SK-N-SH (cell line): ENCODE data around the gene PTPN20.

Experiments
- CTCF ChIP-seq: fragments of 200-600 bp; sonication (generic); IDR thresholded peaks from 2 replicates; pipeline ENCODE4 v1.6.1; 2017; ENCODE audit warnings: antibody characterized with exemption, mild to moderate bottlenecking, moderate library complexity
- MAX ChIP-seq: IDR thresholded peaks from 2 replicates; pipeline ENCODE4 v1.4.0; 2012; ENCODE audit warnings: low read depth
- MXI1 ChIP-seq: IDR thresholded peaks from 2 replicates; pipeline ENCODE4 v1.6.1; 2012; ENCODE audit warnings: mild to moderate bottlenecking, low read depth, low read length, improper control_type of control experiment
- REST ChIP-seq: IDR thresholded peaks from 2 replicates; pipeline ENCODE4 v1.6.1; 2012; ENCODE audit warnings: mild to moderate bottlenecking, low read depth, low read length, moderate library complexity

- no peak for TF ChIP-seq MXI1
- TF ChIP-seq CTCF: no peak
- no peak for TF ChIP-seq MAX
- TF ChIP-seq REST: no peak
Measured at GRCh38 chr10:47046321-47047126, 135.3 kb downstream of the PTPN20 start.
